Measurements from ENCODE around the gene KRT80. TPM values are rescaled to one million over a fixed set of nuclear protein-coding genes. Genes with fewer than 3 reads are reported as not detected.

KRT80 gene
- total RNA-seq: 0.11 and 0.25 TPM in 2 replicates

GRCh38 chr12:52191841-52192791, at the start of gene KRT80:
TSS of gene KRT80 (minus strand) at chr12:52192014. CDS start at chr12:52191902, 112 bp downstream.

GRCh38 chr12:52232674-52233461, 41.1 kb upstream of the KRT80 start, which contains the start of gene KRT7:
TSS of gene KRT7 (plus strand) at chr12:52233243. CDS start at chr12:52233297, 54 bp downstream.

Other genes starting within 250 kb of the KRT80 start
- gene ACVR1B, start 240.3 kb downstream of the KRT80 start, total RNA-seq: 10.5 and 15.2 TPM in 2 replicates
- 11.2 and 13.0 TPM in 2 replicates for gene TAMALIN, start 185.1 kb downstream of the KRT80 start, total RNA-seq
- 3.9 and 5.8 TPM in 2 replicates for gene NR4A1, start 140.6 kb downstream of the KRT80 start, total RNA-seq
- 101 and 102 TPM in 2 replicates for gene ATG101, start 122.0 kb downstream of the KRT80 start, total RNA-seq
- 0.11 and 0.37 TPM in 2 replicates for gene SMIM41, start 112.3 kb downstream of the KRT80 start, total RNA-seq
- 0.66 and 2.2 TPM in 2 replicates for gene KRT7, start 41.2 kb upstream of the KRT80 start, total RNA-seq
- under 0.01 TPM in 1 of 2 replicates, not detected in the other for gene KRT86, start 82.6 kb upstream of the KRT80 start, total RNA-seq
- under 0.01 TPM in 1 of 2 replicates, not detected in the other for gene KRT81, start 99.5 kb upstream of the KRT80 start, total RNA-seq
- gene KRT83, start 129.4 kb upstream of the KRT80 start, total RNA-seq: not detected in 2 replicates
- not detected in 2 replicates for gene KRT85, start 175.5 kb upstream of the KRT80 start, total RNA-seq
- not detected in 2 replicates for gene KRT84, start 193.6 kb upstream of the KRT80 start, total RNA-seq
- gene KRT82, start 214.3 kb upstream of the KRT80 start, total RNA-seq: not detected in 2 replicates
- not detected in 2 replicates for gene KRT75, start 242.4 kb upstream of the KRT80 start, total RNA-seq

All from uterine smooth muscle cell (primary cell).